COR-L47 (cell line): ENCODE data around the gene LRP2.

Source experiments
- DNase-seq: peaks from one replicate; lab custom pipeline; 2025; lab: John Stamatoyannopoulos, UW

LRP2 gene

DNA sequence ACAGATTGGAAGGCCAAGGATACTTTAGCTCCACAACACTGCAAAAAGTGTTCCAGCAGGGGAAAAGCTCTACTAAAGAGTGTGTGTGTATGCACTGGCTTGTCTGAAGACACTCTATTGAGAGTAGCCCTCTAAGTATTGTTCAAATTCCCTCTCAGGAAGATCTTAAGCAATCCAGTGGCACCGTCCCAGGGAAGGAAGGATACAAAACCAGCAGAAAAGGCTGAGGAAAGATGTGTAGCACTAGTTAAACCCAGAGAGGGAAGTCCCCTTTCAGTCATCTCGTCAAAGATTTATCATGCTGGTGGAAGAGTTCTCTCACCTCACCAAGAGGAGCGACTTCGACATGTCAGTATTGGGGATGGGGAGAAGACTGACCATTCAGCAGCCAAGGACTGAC is 242.5 kb downstream of the LRP2 start:
- DNase-seq = no peak

DNA sequence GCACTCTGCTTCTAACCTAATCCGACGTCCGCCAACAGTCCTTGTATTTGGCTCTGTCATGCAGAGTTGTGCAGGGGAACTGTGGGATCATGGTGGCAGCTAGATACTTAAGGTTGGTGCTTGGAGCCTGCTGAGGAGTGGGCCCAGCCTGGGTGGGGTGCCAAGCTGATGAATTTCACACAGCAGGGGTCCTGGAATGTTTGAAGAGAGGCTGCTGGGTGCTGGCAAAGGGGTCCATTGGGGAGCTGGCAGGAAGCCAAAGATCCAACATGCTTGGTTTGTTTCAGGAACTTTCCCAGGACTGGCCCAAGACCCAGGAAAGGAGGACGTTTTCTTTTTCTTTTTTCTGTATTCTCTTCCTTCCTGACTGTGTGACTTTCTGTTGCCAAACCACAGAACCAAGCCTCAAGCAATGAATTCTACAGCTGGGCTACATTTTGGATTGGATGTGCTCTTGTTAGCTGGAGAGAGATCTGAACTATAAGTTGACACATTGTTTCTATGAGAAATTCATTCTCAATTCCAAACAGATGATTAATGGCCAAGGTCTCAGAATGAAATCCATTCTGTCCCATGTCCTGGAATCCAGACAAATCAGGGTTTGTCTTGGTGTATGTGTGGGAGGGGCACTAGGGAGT is 243.1 kb downstream of the LRP2 start:
- no peak for DNase-seq

DNA sequence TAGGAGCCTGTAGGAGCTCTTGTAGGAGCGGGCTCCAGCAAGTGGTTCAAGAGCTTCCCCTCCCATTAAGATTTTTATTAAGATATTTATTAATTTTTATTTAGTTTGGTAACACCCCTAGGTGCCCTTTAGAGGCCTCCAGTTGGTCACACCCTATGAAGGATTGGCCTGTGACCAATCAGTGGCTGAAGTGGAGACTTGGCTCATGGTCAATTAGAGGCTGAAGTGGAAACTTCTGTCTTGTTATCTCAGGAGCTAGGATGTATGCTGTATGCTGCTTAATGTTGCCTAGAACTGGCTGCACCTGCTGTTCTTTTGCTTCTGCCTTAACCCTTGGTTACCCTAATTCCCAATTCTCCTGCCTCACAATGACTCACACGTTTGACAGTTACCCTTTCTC is 244.3 kb downstream of the LRP2 start:
- no peak for DNase-seq

DNA sequence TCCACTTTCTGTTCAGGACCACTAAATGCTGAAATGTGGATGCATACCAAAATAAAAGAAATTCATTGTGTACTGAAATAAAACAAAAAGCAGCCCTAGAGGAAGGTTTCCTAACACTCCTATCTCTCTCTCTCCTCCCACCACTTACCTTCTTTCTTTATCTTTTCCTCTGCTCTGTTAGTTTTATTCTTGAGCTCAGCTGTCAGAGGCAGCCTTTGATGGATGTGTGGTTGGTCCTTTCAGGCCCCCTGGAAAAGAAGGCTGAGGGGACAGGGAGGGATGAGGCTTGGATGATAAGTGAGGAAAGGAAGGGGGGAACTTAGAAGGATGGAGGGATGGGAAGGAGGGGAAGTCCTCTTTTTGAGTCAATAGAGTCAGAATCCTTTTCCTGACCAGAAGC is 245.3 kb downstream of the LRP2 start:
- DNase-seq = no peak

DNA sequence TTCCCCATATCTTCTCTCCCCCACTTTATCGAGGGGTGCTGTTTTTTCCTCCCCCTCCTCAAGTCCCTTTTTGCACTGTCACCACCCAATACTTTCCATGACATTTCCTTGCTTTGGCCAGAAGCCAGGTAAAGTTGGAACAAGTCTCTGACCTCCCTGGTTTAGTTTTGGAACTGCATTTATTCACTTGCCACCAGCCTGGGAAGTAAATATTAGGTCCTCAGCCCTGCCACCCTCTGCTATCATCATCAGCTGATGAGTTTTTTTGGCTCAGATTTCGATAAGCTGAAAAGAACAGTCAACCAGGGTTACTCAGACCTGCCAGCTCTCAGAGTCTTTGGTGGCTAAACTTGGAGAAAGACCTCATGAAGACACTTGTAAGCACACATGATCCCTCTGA is 246.0 kb downstream of the LRP2 start:
- no peak for DNase-seq

DNA sequence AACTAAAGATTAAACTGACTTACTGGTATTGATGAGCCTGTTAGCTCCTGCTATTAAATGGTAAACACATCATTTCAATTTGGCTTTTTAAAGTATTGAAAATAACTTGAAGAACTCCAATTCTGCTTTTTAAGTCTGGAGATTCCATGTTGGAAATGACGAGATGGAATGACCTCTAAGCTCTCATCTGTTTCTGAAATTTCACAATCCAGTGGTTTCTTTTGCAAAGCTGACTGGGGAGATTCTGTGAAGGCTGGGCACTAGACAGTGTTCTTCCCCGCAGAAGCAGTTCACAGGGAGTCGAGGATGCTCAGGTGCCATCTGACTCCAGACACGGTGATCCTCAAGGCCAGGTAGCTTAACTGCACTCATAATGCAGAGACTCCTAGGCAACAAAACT is 248.3 kb downstream of the LRP2 start:
- DNase-seq = no peak

DNA sequence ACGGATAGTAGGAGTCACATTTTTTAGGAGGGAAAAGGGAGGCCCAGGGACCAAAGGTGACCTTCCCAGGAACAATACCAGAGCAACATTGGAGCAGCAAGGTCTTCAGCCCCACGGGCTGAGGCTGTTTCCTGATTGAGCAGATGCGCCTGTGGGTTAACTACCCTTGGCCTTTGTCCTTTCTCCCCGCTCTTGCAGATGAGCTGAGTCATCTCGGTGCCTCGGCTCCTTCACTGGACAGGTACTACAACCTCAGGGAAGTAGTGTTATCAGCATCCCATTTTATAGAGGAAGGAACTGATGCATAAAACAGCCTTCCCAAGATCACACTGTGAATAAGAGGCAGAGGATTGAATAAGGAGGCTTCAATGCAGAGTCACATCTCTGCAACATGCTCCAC is 249.5 kb downstream of the LRP2 start:
- no peak for DNase-seq

DNA sequence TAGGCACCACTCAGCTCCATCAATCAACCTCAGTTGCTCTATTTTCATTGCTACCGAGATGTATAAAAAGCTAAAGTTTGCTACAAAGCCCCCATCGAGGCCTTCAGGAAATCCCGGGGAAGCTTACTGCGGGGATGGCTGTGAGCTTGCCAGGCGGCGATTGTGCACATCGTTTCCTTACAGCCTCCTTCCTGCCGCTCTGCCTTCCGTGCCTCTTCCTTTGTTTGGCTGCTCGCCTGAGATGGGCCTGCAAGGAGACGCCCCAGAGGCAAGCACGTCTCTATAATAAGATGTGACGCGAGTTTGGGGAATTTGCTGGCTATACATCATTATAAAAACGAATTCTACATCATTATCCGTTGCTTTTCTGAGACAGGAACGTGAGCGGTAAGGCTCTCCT is 251.4 kb downstream of the LRP2 start:
- DNase-seq = no peak

DNA sequence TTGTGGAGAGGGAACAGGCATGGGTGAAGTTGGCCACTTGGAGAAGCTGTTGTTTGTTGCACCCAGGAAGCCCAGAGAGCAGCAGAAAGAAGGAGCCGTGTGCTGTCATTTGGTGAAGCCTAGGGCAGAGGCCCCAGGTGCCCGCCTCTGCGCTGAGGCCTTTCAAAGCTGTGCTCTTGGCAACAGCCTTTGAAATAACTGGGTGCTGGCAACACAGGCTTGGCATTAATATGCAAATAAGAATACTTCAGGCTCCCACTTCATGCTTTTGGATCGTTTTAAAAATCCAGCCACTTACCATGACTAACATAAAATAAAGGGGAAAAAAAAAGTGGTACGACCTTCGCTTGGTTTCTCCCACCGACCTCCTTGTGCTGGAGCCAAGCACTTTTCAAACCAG is 251.9 kb downstream of the LRP2 start:
- DNase-seq = no peak

DNA sequence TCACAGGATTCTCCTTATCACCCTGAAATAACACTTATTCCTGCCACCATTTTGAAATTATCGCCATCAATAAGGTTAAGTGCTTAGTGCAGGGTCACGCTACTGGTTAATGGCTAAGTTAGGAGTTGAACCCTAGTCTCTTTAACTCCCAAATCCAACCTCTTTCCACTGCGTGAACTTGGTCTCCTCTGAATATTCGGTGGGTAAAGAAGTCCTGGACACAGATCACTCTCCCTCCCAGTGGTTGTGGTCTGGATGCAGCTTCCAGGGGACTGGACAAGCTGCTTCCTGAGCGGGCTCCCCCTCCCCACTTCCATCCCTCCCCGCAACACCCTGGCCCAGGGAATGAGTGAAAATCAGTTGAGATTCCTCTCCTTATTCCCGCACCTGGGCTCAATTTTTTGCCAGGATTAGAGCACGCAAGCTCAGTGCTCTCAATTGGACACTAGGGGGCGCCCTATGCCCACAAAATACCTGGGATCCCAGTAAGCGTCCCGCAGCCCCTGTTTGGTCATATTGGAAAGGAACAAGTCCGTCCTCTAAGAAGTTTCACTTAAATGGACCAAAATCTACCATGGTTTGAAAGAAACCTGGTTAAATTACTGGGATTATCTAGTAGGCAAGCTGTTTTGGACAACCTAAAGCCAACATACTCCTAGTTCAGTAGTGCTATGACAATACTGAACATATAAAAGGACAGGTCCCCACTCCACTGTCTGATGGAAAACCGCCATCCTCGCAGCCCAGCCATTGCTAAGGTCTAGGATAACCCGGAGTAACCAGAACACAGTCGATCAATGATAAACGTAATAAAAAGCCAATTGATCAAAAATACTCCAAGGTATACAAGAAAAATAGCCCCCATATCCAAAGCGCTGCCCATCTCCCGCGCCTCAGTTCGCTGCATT is 252.6 kb downstream of the LRP2 start:
- peak; percentile 59 for DNase-seq

DNA sequence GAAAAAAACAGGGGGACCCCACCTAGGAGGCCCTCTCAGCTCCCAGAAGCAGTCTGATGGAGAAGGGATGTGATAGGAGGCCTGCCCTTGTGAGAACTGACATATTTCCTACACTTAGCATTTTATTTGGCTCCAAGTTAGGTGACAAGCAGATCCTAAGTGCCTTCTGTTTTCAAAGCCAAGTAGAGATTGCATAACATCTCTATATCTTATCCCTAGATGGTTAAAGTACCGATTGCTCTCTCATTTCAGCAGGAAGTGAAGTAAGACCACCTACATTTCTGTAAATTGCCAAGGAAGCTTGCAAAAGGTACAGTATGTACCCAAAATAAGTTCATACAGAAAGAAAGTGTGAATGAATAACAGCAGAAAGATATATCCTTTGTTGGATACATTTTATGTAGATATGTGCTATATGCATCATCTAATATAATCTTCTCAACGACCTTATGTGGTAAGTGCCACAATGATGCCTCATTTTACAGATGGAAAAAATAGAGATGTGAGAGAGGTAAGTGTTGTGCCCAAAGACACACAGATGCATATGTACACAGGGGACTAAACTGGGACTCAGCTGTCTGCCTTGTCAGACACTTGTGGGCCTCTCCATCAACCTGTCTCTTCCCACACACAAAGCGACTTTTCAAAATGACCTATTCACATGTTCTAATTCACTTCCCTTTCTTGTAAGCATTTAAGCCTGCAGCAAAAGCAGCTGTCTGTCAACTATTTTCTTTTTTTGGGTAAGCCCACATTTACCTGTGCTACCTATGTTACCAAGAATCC is 254.0 kb downstream of the LRP2 start:
- DNase-seq = no peak

DNA sequence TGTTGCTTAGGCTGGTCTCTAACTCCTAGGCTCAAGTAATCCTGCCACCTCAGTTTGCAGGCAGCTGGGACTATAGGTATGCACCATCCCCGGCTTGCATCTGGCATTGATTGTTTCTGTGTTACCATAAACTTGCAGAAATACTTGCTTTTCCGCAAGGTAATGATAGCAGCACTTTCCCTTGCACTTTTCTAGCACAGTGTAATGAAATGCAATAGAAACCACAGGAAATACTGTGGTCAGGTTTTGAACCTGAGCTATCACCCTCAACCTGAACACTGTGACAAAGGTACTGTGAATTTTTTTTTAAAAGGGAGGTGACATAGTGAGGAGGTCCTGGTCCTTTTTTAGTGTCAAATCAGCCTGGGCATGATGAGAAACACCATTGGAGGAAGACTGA is 254.7 kb downstream of the LRP2 start:
- no peak for DNase-seq

DNA sequence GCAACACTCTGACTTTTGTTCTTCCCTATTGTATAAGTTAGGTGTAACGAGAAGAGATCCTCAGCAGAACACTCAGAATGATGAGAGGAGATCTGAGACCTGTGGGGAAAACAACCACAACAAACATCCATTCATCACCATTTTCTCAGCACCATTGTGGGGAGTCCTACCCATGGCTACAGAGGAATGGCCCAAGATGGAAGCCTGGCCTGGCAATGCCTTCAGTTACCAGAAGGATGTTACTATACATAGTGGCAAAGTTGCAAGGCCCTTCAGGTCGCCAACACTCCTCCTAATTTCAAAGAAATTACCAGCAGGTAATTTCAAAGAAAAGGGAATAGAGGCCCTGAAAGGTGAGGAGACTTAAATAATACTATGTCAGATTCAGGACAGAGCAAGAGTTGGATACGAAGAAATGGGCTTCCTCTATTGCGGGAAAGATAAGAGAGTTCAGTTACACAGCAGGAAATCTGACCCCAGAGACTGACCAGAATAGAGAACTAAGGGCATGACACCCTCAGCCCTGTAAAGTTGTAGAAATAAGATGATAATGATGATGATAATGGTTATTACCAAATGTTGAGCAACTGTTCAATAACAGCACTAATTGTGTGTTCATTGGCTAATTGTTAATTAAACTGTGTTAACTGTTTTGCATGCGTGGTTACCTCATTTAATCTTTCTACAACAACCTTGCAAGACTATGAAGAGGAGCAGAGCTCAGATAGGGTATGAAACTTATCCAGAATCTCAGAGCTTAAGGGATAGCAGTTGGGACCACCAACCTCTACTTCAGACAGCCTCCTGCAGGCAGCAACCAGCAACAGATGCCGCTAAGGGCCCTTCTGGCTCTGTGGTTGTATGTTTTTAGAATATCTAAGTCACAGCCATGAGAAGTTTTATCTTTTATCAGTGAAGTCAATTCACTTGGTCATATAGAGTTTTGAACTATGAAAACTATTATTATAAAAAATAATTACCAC is 255.5 kb downstream of the LRP2 start:
- DNase-seq = no peak

DNA sequence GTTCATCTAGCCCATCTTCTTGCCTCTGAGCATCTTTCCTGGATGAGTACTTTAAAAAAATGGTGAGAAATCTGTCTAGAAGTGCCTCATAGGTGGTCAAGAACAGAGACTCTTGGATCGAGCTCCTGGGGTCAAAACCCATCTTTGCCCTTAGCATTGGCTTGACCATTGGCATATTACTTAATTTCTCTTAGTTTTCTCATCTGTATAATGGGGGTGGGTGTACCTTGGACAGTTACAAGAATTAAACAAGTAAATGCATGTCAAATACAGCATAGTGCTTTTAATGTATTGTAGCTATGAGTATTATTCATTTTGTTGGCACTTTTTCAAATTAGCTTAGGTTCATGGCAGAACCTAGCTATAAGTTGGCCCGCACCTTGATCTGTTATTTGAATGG is 256.2 kb downstream of the LRP2 start:
- no peak for DNase-seq

DNA sequence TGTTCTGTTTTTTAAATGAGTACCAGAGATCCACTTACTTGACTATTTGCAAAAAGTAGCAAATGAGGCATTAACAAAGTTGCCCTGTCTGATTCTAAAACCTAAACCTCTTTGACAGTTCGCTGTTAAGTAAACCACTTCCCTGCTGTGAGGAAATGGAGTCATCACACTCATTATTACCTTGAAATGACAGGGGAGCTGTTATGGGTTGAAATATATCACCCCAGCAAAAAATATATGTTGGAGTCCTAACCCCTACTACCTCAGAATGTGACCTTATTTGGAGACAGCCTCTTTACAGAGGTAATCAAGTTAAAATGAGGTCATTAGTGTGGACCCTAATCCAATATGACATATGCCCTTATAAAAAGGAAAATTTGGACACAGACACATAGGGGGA is 256.9 kb downstream of the LRP2 start:
- DNase-seq = no peak

DNA sequence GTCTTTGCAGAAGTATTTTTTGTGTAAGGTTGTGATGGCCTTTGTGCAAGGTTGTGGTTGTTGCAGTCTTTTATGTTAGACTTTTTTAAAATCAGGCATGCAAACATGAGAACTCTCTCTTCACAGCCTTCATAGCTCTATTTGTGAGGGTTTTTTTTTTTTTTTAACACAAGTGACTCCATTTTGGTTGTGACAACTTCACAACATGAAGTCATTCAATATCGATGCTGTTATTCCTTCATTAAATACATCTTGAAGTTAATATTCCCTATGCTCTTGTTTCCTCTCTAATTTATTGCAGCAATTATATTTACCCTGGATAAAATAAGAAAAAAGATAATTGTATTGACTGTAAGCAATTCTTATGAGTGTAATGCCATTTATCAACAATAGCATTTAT is 257.5 kb downstream of the LRP2 start:
- DNase-seq = no peak

DNA sequence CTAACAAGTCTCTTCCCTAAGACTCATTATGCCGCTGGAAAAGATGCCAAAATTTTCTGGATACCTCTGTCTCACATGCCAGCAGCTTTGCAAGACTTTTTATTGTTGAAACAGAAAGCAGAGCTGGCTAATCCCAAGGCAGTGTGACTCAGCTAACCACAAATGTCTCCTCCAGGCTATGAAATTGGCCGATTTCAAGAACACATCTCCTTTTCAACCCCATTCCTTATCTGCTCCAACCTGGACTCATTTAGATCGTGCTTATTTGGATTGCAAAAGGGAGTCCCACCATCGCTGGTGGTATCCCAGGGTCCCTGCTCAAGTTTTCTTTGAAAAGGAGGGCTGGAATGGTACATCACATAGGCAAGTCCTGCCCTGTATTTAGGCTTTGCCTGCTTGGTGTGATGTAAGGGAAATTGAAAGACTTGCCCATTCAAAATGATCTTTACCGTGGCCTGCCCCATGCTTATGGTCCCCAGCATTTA is 266.7 kb downstream of the LRP2 start:
- no peak for DNase-seq

DNA sequence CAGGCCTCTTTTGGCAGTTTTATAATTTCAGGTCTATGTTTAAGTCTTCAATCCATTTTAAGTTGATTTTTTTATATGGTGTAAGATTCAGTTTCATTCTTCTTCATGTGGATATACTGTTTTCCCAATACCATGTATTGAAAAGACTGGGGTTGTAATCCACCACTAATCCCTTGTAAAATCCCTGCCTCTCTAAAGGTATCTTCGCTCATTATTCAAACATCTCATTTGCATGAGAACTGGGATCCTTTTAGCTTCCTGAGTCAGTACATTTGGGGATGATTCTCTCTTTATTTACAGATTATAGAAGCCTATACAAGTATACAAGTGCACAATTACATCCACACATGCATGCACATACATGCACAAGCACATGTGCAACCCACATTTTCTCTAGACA is 267.7 kb downstream of the LRP2 start:
- no peak for DNase-seq

DNA sequence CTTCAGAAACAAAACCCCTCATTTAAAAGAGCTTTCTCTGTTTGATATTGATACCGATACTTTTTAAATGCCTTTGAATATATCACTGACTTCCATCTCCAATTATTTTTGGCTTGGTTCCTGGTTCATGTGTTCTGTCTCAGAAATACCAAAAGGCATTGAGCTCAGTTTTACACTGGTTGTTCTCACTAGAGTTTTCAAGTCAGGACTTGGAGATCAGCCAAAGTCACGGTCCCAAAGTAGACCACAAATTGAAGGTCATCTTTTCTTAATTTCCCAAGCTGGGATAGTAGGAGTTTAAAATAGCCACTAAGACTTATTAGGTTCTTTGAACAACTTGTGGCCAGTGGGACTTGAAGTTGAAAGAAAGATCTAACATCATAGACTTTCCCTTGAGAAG is 268.8 kb downstream of the LRP2 start:
- no peak for DNase-seq

DNA sequence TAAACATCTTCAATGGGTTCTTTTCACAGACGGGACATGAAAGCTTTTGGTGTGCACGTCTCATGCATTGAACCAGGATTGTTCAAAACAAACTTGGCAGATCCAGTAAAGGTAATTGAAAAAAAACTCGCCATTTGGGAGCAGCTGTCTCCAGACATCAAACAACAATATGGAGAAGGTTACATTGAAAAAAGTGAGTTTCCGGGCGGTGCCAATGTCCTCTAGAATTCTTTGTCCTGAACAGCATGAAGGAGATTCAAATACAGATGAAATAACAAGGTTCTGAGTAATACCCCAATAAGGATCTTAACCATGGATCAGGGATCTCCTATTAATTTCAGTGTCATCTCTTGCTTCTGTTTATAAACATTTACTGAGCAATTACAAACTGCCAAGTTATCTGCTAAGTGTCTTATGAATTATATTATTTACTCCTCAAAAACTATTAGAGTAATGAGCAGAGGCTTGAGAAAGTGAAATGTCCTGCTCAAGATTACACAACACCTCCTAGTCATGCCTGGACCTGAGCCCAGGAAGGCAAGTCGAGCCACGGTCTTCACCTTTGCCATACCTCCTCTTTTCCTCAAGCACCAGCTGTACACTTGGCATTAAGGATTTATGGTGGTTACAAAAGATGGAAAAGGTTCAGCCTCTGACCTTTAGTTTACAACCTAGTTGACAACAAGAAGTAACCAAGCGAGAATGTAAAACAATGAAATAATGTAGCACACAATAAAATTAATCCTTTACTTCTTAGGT is 270.4 kb downstream of the LRP2 start:
- no peak for DNase-seq

DNA sequence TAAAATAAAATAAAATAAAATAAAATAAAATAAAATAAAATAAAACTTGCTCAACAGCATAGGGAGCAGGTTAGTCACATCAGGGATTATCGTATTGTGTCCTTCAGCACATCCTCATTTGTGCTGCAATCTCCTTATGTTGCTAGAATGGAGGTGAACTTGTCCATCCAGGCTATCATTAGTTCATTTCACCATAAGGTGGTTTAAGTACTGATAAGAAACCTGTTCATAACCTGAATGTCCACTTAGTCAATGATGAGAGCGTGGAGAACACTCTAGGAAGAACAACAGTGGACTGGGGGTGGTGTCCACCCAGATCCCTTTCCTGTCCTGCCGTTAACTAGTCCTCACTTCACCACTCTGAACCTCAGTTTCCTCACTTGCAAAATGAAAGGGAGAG is 271.1 kb downstream of the LRP2 start:
- no peak for DNase-seq
